ENCODE measurements around the gene KLHDC7A.
"Not testable (repeated sequence)": the region's sequence is repeated elsewhere in the genome, so short reads cannot be mapped to it uniquely, and the experiment has no call there.

KLHDC7A gene

GRCh38 chr1:18480315-18481189, at the start of gene KLHDC7A:
Gene KLHDC7A, plus strand, starts transcription at chr1:18480930. Its CDS starts 52 bp downstream, at chr1:18480982.
- no peak for DNase-seq

GRCh38 chr1:18434041-18434440, 46.7 kb upstream of the KLHDC7A start:
- no peak for DNase-seq

- DNase-seq = no peak
These were observed 40.1 kb upstream of the KLHDC7A start for GRCh38 chr1:18440385-18441226.

DNA sequence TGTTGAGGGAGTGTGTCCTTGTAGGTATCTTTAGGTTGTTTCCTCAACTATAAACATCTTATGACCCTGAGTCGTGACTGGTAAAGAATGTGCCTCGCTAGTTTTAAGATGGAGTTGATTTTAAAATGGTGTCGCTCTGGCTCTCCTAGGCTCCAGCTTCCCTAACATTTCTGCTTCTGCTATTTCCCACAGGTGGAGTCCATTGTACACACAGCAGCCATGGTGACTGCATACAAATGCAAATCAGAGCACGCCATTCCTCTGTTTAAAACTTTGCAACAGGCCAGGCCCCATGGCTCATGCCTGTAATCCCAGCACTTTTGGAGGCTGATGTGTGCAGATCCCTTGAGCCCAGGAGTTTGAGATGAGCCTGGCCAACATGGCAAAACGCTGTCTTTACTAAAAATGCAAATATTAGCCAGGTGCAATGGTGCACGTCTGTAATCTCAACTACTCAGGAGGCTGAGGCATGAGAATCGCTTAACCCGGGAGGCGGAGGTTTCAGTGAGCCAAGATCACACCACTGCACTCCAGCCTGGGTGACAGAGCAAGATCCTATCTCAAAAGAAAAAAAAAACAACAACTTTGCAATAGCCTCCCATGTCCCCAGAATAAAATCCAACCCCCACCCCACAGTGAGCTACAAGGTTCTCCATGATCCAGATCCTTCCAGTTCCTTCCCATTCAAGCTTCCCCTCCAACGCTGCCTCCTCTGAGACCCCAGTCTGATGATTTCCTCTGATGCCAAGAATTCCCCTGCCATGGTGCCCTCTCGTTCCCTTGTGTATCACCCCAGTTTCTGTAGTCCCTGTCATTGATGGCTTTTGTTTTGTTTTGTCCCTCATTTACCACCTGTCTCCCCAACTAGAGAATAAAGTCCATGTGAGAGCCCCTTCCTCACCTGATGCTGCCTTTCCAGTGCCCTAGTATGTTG, 36.9 kb upstream of the KLHDC7A start:
- no peak for DNase-seq

GRCh38 chr1:18444563-18444962, 36.2 kb upstream of the KLHDC7A start:
- DNase-seq = no peak

- no peak for DNase-seq
These were observed 34.0 kb upstream of the KLHDC7A start for GRCh38 chr1:18446751-18447150.

GRCh38 chr1:18447509-18448220, 33.1 kb upstream of the KLHDC7A start:
- no peak for DNase-seq

DNA sequence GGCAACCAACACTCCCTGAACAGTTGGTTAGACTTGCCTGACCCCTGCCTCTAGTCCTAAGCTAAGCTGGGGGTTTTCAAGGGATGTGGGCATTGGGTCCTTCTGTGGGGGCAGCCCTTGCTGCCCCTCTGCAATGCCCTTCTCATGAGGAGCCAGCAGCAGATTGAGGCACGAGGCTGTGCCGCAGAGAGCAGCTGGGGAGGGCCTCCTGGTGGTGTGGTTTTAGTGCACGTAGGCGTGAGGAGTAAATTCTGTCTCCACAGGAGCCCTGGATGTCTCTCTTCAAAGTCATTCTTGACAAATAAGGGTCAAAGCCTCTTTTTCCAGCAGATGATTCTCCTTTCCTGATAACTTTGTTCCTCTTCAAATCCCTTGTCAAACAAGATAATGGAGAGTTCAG, 31.8 kb upstream of the KLHDC7A start:
- DNase-seq = no peak

GRCh38 chr1:18452550-18452949, 28.2 kb upstream of the KLHDC7A start:
- DNase-seq = no peak

DNA sequence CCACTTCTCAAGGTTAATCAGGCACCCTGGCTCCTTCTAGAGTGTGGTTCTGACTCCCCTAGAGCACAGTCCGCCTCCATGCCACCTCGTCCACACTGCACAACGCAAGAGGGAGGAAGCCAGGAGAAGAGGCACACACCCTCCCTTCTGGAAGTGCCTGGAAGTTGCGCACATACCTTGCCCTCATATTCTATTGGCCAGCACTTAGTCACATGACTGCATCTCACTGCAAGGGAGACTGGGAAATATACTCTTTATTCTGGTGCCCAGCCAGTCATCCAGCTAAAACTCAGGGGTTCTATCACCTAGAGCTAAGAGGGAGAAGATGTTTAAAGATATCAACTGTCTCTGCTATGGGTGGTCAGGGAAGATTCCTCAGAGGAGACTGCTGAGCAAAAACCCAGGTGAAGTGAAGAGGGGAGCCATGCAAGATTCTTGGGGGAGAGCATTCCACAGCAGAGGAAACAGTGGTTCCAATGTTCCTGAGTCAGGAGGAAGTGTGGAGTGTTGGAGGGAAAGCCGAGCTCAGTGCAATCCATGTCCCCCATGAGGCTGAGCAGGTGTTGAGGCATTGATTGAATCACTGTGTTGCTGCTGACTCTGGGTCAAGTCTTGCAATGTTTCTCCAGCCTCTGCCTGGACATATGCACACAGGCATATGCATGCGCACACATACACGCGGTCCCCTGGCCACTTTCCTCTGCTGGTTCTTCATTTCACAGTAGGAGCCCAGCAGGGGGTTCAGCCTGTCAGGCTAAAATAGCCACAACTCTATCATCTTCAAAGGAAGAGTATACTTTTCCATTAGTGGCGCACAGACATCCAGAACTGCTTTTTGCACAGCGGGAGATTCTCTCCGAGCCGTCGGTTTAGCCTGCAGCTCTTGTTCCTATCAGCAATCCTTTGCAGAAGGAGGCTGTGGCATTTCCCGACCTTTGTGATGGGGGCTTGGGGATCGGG, 22.3 kb upstream of the KLHDC7A start:
- DNase-seq = no peak

- DNase-seq = no peak
These were observed 19.1 kb upstream of the KLHDC7A start for GRCh38 chr1:18461656-18462055.

GRCh38 chr1:18462517-18462916, 18.2 kb upstream of the KLHDC7A start:
- DNase-seq = not testable (repeated sequence)

GRCh38 chr1:18463063-18463462, 17.7 kb upstream of the KLHDC7A start:
- no peak for DNase-seq

- no peak for DNase-seq
These were observed 16.6 kb upstream of the KLHDC7A start for GRCh38 chr1:18463984-18464664.

DNA sequence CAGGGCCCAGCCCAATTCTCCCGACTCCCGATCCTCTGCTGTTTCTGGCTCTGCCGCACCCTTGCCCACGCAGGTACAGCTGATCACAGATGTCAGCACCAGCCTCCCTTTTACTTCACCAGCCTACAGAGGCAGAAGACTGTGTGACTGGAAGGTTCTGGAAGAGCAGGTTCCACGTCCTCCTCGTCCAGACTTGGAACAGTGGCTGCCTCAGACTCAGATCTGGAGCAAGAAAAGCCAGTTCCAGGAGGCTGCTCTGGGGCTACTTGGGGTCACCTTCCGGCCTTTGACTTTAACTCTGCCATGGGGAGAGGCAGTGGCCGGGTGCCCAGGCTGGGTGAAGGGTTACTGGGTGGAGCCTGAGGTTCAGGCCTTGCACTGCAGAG, 16.1 kb upstream of the KLHDC7A start:
- DNase-seq = no peak

- no peak for DNase-seq
These were observed 14.1 kb upstream of the KLHDC7A start for GRCh38 chr1:18466676-18467075.

- DNase-seq = no peak
These were observed 12.2 kb upstream of the KLHDC7A start for GRCh38 chr1:18468570-18468969.

GRCh38 chr1:18469514-18469913, 11.2 kb upstream of the KLHDC7A start:
- no peak for DNase-seq

GRCh38 chr1:18470671-18471355, 9.9 kb upstream of the KLHDC7A start:
- DNase-seq = no peak
